Measurements from ENCODE around the gene ZNF487. TPM values are rescaled to one million over a fixed set of nuclear protein-coding genes. Genes with fewer than 3 reads are reported as not detected.

The ZNF487 gene
- total and polyA plus RNA-seq, 2 donors (not counting 1 experiment from before 2014, with no cell fraction given): 9.8 to 14.8 TPM

DNA sequence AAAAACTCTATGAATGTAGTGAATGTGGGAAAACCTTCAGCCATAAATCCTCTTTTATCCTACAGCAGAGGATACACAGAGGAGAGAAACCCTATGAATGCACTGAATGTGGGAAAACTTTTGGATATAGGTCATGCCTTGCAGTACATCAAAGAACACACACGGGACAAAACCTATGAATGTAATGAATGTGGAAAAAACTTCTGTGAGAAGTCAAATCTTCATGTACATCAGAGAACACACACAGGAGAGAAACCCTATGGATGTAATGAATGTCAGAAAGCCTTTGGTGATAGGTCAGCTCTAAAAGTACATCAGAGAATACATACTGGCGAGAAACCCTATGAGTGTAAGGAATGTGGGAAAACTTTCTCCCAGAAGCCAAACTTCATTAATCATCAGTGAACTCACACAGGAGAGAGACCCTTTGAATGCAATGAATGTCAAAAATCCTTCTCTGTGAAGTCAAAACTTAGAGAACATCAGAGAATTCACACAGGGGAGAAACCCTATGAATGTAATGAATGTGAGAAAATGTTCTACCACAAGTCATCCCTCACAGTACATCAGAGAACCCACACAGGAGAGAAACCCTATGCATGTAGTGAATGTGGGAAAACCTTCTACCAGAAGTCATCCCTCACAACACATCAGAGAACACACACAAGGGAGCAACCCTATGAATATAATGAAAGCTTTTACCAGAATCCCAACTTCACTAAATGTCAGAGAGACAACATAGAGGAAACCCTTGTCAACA, 45.6 kb downstream of the ZNF487 start:
- Mint-ChIP-seq H3K27me3 (no peaks in the 10 kb centered on the region), H3K4me3 (no peak overlapping the region)

DNA sequence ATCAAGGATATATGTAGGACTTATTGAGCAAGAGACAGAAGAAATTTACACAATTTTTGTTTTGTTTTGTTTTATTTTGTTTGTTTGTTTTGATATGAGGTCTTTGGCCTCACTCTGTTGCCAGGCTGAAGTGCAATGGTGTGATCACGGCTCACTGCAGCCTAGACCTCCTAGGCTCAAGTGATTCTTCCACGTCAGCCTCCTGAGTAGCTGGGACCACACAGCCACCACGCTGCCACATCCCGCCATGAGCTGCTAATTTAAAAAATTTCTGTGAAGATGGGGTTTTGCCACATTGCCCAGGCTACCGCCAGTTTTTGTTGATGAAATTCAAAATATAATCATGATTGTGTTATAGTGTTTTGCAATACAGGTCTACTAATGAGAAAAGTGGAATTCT, 54.9 kb downstream of the ZNF487 start:
- Histone ChIP-seq H2AFZ (ENCODE audit: insufficient read depth, low read depth, low read length, poor library complexity, severe bottlenecking) (no peak overlapping the region), H4K20me1 (ENCODE audit: control insufficient read depth, insufficient read depth, low read length, poor library complexity, severe bottlenecking) (no peaks in the 10 kb centered on the region), H3K9ac (ENCODE audit: low read length) (no peak overlapping the region), H3K9me3 (ENCODE audit: control extremely low read depth in 1 of 3, control insufficient read depth in 2 of 3, insufficient read depth in 1 of 3, low read length in 2 of 3) (peaks cover 0 to 25% (median 1%) of the 10 kb centered on the region in 3 donors), H3K27ac (ENCODE audit: low read length in 2 of 2) (no peak overlapping the region), H3K4me3 (ENCODE audit: control extremely low read depth in 1 of 5, extremely low read depth in 1 of 5, insufficient read depth in 1 of 5, low read depth in 2 of 5, low read length in 4 of 5) (no peak overlapping the region), H3K4me2 (replicated peaks; ENCODE audit: low read depth, low read length, poor library complexity, severe bottlenecking) (no peak overlapping the region), H3K36me3 (replicated peaks in 1 of 2; ENCODE audit: control extremely low read depth in 1 of 2, control insufficient read depth in 1 of 2, extremely low read depth in 1 of 2, insufficient read depth in 2 of 2, low read length in 1 of 2) (no peaks in the 10 kb centered on the region), H3K79me2 (ENCODE audit: control insufficient read depth, insufficient read depth, low read length) (no peaks in the 10 kb centered on the region), H3K27me3 (replicated peaks in 1 of 4; ENCODE audit: control extremely low read depth in 1 of 4, control insufficient read depth in 3 of 4, insufficient read depth in 4 of 4, low read length in 3 of 4) (no peaks in the 10 kb centered on the region), H3K4me1 (ENCODE audit: control insufficient read depth in 2 of 2, insufficient read depth in 2 of 2, low read length in 2 of 2) (no peaks in the 10 kb centered on the region)
- POLR2A ChIA-PET: no interaction called here
- Mint-ChIP-seq H3K4me3 (no peak overlapping the region), H3K27ac (no peak overlapping the region), H3K4me1 (no peaks in the 10 kb centered on the region), H3K9me3 (ENCODE audit: insufficient read depth) (no peaks in the 10 kb centered on the region), H3K27me3 (no peaks in the 10 kb centered on the region)
- WGBS (ENCODE audit: insufficient coverage): 95% methylated on average over 5 of the region's 5 CpGs
- CTCF ChIA-PET: no interaction called here
- no peak for DNase-seq
- no peak for ATAC-seq (ENCODE audit: low read depth)
- TF ChIP-seq, protein P1, sequence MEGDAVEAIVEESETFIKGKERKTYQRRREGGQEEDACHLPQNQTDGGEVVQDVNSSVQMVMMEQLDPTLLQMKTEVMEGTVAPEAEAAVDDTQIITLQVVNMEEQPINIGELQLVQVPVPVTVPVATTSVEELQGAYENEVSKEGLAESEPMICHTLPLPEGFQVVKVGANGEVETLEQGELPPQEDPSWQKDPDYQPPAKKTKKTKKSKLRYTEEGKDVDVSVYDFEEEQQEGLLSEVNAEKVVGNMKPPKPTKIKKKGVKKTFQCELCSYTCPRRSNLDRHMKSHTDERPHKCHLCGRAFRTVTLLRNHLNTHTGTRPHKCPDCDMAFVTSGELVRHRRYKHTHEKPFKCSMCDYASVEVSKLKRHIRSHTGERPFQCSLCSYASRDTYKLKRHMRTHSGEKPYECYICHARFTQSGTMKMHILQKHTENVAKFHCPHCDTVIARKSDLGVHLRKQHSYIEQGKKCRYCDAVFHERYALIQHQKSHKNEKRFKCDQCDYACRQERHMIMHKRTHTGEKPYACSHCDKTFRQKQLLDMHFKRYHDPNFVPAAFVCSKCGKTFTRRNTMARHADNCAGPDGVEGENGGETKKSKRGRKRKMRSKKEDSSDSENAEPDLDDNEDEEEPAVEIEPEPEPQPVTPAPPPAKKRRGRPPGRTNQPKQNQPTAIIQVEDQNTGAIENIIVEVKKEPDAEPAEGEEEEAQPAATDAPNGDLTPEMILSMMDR (IDR thresholded peaks at IDR 0.05): no peak
- TF ChIP-seq EZH2 (IDR thresholded peaks at IDR 0.05; ENCODE audit: borderline replicate concordance, insufficient read depth, low read depth, low read length, poor library complexity, severe bottlenecking): no peak
- intact Hi-C loops (cut with micrococcal nuclease): no loop called here

More for the DNA sequence above, 45.6 kb downstream of the ZNF487 start:
- no CpG with 5 or more reads among the region's 2 CpGs for WGBS (ENCODE audit: insufficient coverage)
- peaks cover 0 to 9% of the 10 kb centered on the region in 2 experiments for H3K36me3 ChIP-seq (replicated peaks in 1 of 2; ENCODE audit: control extremely low read depth in 1 of 2, control insufficient read depth in 1 of 2, extremely low read depth in 1 of 2, insufficient read depth in 2 of 2, low read length in 1 of 2)
- Mint-ChIP-seq H3K9me3 (ENCODE audit: insufficient read depth) (peaks cover 11% of the 10 kb centered on the region), H3K27ac (no peak overlapping the region), H3K4me1 (no peaks in the 10 kb centered on the region)
- TF ChIP-seq EZH2 (IDR thresholded peaks at IDR 0.05; ENCODE audit: borderline replicate concordance, insufficient read depth, low read depth, low read length, poor library complexity, severe bottlenecking): no peak
- TF ChIP-seq, protein P1 (IDR thresholded peaks at IDR 0.05): no peak
- no peaks in the 10 kb centered on the region for H3K27me3 ChIP-seq (replicated peaks in 1 of 4; ENCODE audit: control extremely low read depth in 1 of 4, control insufficient read depth in 3 of 4, insufficient read depth in 4 of 4, low read length in 3 of 4)
- H3K4me1 ChIP-seq (ENCODE audit: control insufficient read depth in 2 of 2, insufficient read depth in 2 of 2, low read length in 2 of 2): no peaks in the 10 kb centered on the region
- no peak overlapping the region for H3K9ac ChIP-seq (ENCODE audit: low read length)
- H3K79me2 ChIP-seq (ENCODE audit: control insufficient read depth, insufficient read depth, low read length): no peaks in the 10 kb centered on the region
- no peak overlapping the region for H3K4me3 ChIP-seq (ENCODE audit: control extremely low read depth in 1 of 5, extremely low read depth in 1 of 5, insufficient read depth in 1 of 5, low read depth in 2 of 5, low read length in 4 of 5)
- DNase-seq (no peak), ATAC-seq (ENCODE audit: low read depth) (no peak)
- intact Hi-C loops (cut with micrococcal nuclease): no loop called here
- CTCF ChIA-PET: no interaction called here
- POLR2A ChIA-PET: no interaction called here
- peaks cover 3 to 53% (median 27%) of the 10 kb centered on the region in 3 donors for H3K9me3 ChIP-seq (ENCODE audit: control extremely low read depth in 1 of 3, control insufficient read depth in 2 of 3, insufficient read depth in 1 of 3, low read length in 2 of 3)
- H3K4me2 ChIP-seq (replicated peaks; ENCODE audit: low read depth, low read length, poor library complexity, severe bottlenecking): no peak overlapping the region
- H3K27ac ChIP-seq (ENCODE audit: low read length in 2 of 2): no peak overlapping the region
- no peaks in the 10 kb centered on the region for H4K20me1 ChIP-seq (ENCODE audit: control insufficient read depth, insufficient read depth, low read length, poor library complexity, severe bottlenecking)
- H2AFZ ChIP-seq (ENCODE audit: insufficient read depth, low read depth, low read length, poor library complexity, severe bottlenecking): no peak overlapping the region

All from B cell (primary cell).